ENCODE measurements around the gene TEAD4.
"Not testable (repeated sequence)": the region's sequence is repeated elsewhere in the genome, so short reads cannot be mapped to it uniquely, and the experiment has no call there.

Gene TEAD4

DNA sequence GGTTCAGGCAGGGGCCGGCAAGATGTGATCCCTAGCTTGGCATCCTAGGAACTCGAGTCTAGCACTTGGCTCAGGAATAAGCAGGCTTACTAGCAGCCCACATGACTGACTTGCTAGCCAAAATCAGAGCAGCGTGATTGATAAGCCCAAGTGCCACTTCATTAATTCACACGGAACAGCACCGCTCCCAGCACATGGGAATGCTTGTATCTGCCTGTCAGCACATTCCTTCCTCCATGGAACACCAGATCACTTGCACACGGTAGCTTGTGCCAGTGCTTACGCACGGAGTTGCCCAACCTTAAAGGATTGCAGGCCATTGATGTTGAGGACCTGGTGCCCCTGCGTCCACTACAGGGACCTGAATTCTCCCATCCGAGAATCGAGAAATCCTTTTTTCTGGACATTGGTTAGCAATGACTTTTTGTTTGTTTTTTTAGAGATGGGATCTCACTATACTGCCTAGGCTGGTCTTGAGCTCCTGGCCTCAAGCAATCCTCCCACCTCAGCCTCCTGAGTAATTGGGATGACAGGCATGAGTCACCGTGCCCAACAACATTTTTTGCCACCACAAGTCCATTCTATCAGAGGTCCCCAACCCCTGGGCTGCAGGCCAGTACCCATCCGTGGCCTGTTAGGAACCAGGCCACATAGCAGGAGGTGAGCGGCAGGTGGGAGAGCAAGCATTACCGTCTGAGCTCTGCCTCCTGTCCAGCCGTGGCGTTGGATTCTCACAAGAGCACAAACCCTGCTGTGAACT, 87.4 kb downstream of the TEAD4 start:
- DNase-seq = no peak

DNA sequence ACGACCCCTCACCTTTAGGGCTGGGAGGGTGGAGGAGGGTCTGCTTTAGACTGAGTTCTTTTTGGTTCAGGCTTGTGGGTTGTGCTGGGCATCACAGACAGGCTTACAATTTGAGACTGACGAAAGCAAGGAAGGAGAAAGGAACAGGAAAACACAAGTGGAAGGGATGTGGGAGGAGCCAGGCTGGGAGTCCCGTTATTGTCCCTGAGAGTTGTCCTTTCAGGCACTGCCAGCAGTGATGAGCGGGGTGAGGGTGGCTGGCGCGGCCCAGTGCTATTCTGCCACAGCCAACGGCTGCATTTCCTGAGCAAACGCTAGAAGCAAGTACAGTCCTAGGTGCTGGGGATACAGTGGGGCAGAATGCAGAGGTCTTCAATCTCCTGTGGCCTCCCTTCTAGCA, 88.8 kb downstream of the TEAD4 start:
- no peak for DNase-seq

DNA sequence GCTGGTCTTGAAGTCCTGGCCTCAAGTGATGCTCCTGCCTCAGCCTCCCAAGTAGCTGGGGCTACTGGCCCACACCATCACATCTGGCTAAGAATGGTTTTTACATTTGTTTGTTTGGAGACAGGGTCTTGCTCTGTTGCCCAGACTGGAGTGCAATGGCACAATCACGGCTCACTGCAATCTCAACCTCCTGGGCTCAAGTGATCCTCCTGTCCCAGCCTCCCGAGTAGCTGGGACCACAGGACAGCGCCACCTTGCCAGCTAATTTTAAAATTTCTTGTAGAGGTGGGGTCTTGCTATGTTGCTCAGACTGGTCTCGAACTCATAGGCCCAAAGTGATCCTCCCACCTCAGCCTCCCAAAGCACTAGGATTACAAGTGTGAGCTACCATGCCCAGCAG, 89.3 kb downstream of the TEAD4 start:
- no peak for DNase-seq

DNA sequence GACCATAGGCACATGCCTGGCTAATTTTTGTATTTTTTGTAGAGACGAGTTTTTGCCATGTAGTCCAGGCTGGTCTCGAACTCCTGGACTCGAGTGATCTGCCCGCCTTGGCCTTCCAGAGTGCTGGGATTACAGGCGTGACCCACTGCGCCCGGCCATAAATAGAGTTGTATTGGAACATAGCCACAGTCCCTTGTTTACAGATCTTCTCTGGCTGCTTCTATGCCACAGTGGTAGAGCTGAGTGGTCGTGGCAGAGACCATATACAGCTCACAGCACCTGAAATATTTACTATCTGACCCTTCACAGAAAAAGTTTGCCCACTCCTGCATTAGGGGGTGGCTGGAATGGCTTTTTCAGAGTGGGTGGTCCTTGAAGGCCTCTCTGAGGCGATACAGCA, 90.0 kb downstream of the TEAD4 start:
- DNase-seq = no peak

DNA sequence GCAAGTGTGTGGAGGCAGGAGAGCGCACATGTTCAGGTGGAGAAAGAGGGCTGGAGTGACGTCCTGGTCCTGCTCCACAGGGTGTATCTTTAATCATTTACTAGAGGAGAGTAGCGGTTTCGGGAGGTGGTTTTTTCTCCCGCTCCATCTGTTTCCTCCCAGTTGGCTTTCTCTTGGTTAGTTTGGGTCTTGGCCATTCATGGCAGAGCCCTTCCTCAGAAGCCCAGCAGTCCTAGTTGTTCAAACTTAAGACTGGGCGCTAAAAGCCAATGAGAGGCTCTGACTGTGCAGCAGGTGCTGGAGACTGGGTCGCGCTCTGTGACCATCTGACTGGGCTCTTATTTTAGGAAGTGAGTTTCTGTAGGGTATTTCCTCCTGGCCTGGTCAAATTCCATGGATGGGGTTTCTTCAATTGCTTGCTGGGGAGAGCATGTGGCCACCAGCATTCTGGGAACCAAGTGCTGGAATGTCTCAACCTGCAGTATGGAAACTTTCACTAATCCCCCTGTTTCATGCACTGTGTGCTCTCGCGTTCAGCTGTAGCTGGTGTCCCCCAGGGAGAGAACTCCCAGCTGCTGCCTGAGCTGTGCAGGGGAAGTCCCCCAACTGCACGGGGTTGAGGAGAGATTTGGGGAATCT, 90.5 kb downstream of the TEAD4 start:
- no peak for DNase-seq

DNA sequence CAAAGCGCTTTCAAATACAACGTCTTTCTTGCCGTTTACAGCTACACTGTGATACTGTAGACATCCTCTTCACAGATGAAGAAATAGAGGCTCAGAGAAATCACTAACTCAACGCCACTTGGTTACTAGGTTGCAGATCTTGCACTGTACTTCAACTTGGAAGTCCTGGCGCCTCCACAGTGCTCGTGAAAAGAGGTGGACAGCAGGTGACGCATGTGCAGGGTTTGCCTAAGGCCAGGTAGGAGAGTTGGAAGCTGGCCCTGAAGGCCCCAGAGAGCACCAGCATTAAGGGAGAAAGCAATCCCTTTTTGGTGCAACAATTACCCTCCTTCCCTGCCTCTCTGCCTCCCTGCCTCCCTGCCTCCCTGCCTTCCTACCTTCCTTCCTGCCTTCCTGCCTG, 95.2 kb downstream of the TEAD4 start:
- DNase-seq = no peak

DNA sequence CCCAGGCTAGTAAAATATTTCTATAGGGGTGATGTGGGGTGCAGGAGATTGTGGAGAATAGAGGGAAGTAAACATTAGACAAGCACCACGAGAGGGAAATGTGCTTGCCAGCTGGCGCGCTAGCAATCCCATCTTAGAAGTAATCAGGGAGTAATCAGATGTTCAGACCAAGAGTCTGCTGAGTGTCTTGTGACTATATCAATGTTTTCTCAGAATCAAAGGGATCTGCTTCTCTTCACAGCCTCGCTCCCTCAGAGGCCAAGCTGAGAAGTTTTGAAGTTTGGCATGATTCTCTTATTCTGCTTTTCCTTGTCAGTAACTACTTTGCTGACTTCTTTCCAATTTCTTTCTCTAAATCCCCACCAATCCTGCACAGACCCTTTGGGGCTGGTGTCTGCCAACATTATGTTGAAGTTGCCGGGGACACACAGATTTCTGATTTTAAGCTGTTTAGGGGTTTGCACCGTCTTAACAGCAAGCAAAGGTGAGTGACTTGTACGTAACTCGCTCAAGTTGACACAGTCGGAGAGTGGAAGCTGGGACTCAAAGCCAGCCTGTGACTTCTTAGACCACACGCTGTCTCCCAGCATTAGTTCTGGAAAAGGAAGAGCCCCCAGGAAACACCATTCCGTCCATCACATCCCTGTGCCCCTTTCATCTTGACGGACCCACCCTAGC, 96.0 kb downstream of the TEAD4 start:
- DNase-seq = peak in 1 of 58 donors; percentile 14

DNA sequence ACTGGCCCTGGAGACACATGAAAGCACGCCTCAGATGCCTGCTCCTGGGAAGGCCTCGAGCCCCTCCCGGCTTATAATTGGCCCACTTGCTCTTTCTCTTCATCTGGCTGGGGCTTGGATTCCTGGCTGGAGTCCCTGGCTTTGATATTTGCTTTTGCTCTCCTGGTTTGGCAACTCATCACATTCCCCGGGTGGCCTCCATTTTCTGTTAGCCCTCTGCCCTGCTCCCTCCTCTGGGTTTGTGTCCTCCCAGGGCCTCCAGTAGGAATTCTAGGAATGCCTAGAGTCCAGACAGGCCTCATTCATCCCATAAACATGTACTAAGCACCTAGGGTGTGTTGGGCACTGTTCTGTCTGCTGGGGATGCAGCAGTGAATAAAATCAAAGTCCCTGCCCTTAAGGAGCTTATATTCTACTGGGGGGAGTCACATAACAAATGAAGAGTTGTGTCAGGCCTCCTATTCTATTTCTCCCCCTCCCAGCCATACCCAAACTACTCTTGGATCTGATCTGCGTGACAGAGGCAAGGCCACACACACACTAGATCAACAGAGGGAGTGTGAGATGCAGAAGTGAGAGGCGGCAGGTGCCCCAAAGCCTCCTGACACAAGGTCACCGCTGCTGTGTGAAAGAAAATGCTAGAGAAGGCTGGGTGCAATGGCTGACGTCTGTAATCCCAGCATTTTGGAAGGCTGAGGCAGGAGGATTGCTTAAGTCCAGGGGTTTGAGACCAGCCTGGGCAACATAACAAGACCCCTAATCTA, 96.7 kb downstream of the TEAD4 start:
- DNase-seq = no peak

DNA sequence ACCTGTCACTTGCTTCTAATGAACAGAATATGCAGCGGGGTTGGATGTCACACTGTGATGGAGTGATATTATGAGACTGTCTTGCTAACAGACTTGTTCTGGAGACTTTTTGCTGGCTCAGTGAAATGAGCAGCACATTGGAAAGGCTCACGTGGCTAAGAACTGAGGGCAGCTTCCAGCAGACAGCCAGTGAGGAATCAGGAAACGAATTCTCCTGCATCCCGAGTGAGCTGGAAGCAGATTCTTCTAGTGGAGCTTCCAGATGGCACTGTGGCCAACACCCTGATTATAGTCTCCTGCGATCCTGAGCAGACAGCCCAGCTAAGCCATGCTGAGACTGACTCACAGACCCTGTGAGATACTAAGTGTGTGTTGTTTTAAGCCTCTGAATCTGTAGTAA, 101.9 kb downstream of the TEAD4 start:
- peak in 24 of 58 donors; percentile 13 to 70 (median 30) for DNase-seq

DNA sequence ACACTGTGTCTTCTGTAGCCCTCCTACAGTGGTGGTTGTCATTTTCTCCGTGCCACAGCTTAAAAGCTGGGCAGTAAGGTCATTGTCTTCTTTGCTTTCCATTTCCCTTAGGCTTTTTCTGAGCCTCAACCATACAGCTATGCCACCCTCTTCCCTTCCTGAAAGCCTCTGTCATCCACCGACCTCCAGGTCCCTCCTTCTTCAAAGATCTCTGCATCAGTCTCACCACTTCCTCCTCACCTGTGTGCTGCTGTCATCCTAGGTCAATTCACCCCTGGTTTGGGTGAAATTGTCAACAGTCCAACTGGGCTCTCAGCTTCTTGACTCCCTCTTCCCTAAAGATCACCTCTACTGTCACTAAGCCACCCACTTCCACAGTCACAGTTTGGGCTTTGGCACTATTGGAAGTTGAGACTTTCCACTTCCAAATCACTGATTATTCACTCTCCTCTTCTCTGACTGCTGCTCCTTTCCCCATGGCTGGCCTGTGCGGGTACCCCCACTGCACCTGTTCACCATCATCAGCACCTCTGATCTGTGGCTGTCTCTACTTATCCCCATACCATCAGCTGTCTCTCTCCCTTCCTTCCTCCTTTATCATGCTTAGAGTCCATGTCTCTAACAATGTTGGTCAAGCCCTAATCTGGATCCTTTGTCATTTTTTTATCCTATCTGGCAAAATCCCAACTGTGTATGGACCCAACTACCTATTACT, 102.5 kb downstream of the TEAD4 start:
- DNase-seq = no peak

DNA sequence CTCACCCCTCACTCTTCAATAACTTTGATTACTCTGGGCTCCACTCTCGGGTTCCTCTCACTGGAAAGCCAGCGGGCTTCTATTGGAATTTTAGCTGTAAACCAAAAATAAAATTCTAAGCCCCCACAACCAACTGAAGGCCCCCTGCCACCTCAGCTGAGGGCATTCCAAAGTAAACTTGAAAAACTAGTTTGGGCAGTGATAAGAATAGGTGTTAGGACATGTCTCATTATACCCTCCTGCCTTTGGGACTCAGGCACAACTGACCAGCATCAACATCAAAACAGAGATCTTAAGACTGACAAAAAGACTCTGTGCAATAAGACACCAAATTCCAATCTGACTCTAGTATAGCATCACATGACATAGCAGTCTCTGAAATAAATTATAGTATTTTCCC, 106.1 kb downstream of the TEAD4 start:
- no peak for DNase-seq

DNA sequence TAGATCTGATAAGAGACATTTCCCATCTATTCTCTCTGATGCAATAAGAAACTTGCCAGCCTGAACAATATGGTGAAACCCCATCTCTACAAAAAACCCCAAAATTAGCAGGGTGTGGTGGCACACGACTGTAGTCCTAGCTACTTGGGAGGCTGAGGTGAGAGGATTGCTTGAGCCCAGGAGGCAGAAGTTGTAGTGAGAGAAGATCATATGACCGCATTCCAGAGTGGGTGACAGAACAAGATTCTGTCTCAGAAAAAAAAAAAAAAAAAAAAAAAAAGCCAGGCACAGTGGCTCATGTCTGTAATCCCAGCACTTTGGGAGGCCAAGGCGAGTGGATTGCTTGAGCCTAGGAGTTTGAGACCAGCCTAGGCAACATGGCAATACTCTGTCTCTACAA, 106.6 kb downstream of the TEAD4 start:
- DNase-seq = not testable (repeated sequence)

DNA sequence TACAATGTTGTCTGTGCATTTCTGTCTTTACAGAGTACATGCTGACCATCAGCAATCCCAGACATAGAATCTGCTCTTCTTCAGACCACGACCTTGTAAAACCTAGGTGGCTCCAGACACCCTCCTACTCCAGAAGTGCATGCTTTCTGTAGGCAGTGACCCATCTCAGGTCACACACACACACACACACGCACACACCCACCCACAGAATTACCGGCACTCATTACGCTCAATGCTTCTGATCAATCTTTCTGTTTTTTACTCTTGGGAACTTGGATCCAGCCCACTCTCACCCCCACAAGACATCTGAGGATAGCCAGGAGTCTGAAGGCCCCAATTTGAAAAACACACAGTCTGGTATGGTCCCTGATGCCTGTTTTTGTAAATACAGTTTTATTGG, 110.5 kb downstream of the TEAD4 start:
- no peak for DNase-seq

DNA sequence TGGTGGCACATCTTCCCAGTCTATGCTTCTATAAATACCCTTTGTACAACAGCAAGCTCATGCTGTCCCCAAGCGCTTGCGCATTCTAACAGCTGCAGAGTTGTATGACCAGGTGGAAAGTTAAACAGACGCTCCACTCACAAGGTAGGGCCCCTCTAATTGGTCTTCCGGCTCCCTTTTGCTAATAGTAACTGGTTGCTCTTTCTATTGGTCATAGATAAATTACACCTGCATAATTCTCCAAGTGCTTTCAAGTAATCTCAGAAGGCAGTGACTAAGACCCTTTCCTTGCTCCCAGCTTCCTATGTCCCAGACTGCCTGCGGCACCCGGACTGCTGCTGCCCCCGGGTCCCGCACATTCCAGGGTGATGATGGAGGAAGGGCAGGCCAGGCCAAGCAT, 111.9 kb downstream of the TEAD4 start:
- no peak for DNase-seq

DNA sequence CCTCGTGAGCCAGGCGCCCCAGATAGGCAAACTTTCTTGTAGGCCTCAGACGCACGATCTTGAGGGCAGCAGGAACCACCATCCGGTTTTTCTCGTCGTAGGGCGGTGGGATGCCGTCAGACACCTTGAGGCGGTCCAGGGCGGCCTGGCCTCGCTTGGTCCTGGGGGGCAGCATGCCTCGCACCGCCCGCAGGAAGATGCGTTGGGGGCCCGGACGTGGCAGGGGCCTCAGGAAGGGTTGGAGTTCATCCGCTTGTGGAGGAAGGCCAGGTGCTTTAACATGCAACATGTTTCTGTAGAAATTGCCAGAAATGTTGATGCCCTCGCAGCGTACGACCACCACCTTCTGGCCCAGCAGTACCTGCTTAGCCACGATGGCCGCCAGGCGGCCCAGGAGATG, 112.5 kb downstream of the TEAD4 start:
- DNase-seq = no peak

DNA sequence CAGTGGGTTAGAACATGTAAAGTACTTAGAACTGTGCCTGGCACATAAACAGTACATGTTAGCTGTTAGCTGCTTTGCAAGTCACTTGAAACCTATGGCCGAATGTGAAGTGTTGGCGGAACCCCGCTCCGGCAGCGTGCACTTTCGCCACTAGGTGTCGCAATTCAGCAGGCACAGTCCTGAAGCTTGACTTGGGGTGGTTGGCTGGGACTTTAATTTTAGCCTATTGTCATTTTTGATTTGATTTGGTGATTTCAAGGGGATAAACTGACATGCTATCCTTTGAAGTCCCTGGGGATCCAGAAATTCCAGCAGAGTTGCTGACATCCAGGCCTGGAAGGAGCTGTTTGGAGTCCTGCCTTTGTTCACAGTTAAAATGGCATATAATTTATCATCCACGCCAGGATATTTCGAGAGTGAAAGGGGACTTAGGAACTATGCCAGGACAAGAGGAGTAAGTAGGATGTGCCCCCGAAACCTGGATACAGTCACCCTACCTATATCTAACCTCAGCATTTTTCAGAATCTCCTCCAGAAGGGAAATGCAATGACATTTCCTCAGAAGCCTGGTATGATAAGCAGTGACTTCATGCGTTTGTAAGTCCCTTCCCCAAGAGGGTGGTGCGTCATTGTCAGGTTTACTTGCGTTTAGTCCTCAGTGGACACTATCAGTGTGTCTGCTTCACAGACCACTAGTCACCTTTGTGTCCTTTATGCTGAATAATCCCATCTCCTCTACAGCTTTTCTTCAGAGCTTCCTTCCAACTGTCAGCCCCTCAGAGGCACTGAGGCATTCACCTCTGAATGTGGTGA, 114.4 kb downstream of the TEAD4 start:
- DNase-seq = peak in 56 of 58 donors; percentile 21 to 87 (median 56)

DNA sequence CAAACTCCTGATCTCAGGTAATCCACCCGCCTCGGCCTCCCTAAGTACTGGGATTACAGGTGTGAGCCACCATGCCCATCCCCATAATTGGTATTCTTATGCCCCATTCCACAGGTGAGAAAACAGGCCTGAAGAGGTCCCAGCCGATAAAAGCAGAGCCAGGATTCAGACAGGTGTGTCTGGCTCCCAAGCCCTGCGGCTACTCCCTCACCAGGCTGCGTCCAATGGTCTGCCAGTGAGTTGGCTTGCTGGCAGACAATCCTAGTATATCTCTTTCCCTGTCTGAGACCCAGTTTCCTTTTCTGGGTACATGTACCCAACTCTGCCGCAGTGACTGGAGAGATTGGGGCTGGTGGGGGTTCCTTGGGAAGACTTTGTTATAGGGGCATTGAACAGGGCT, 116.1 kb downstream of the TEAD4 start:
- no peak for DNase-seq

DNA sequence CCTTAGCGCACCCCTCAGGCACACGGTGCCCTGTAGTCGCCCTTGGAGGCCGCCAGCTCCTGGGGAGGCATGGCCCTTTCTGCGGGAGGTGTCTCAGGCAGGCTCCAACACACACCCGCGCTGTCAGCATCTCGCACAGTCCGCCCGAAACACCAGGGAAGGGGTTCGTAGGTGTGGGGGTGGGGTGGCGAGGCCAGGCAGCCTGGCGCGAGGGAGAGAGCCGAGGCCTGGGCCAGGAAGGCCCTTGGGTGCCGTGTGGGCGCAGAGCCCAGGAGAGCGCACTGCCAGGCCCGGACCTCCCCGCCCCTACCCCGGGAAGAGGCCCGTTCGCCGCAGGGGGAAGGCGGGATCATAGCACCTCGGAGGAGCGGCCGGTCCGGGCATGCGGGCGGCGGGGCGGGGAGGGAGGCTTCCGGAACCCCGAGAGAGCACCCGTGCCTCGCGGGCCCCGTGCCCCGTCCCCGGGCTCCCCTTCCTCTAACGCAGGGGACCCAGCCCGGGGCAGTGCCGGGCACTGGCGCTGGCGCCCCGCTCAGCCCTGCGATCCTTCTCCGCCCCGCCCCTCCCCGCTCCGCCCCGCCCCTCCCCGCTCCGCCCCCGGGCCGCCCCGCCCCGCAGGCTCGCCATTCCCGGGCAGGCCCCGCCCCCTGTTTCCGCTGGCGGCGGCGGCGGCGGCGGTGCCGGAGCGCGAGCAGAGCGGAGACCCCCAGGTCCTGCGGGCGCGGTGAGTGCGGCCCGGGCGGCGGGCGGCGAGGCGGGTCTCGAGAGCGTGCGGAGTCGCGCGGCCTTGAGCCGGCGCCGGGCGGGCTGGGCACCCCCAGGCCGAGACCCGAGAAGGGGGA, 117.8 kb downstream of the TEAD4 start, which contains the start of gene TSPAN9:
Gene TSPAN9 (plus strand): TSS at position 650 of the 842 bp plus-strand sequence. CDS start 123,815 bp downstream, outside the sequence.
- DNase-seq = peak in 45 of 58 donors; percentile 18 to 76 (median 44)

DNA sequence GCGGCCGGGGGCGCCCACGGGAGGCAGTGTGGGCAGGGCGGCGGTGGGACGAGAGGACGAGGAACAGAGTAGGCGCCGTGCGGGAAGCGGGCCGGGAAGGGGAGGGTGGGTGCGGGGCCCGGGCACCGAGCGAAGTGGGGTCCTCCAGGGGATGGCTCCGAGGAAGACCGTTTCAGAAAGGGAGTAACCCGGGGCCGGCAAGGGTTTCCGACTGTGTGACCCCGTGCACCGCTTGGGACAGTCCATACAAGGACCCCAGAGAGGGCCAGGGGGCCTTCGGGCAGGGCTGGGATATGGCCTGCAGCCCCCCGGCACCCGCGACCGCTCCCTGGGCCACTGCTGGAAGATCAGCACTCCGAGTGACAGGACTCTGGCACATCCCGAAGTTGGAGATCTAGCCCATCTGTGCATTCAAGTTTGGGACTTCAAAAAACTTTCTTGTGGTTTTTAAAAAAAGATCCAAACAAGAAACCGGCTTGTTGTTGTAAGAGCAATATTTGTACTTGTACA, 118.4 kb downstream of the TEAD4 start:
- DNase-seq = no peak

All from anterior cingulate cortex (tissue), 58 donors.